Nephron (organoid): ENCODE results near the gene SERTM2.
A peak's percentile ranks its signal among the peaks of the same experiment; 100 is the strongest.

Source experiments
- H3K27ac Mint-ChIP-seq, 3 experiments: 2 replicates each; pipeline ENCODE4 v1.8.0; 2020; ENCODE audit warnings: mixed read lengths in 3 of 3, mild to moderate bottlenecking in 2 of 3, moderate library complexity in 1 of 3
- H3K27me3 Mint-ChIP-seq: 2 replicates; pipeline ENCODE4 v1.8.0; 2021; ENCODE audit warnings: low read depth, mild to moderate bottlenecking, moderate library complexity, mixed read lengths
- H3K36me3 Mint-ChIP-seq: 2 replicates; pipeline ENCODE4 v1.8.0; 2020; ENCODE audit warnings: low read depth, mixed read lengths
- H3K4me1 Mint-ChIP-seq: 2 replicates; pipeline ENCODE4 v1.8.0; 2020; ENCODE audit warnings: mixed read lengths
- H3K4me3 Mint-ChIP-seq, 3 experiments: 2 replicates each; pipeline ENCODE4 v1.8.0; 2020; ENCODE audit warnings: mild to moderate bottlenecking in 3 of 3, mixed read lengths in 3 of 3, moderate library complexity in 2 of 3
- H3K9me3 Mint-ChIP-seq: 2 replicates; pipeline ENCODE4 v1.8.0; 2020; ENCODE audit warnings: mixed read lengths
- TF ChIP-seq, protein P1 (sequence below), 3 experiments: fragments of 200-600 bp; sonication (generic); IDR thresholded peaks; one replicate each; pipeline ENCODE4 v1.5.0; 2021; ENCODE audit warnings: antibody characterized with exemption in 3 of 3; ENCODE audit not compliant: unreplicated experiment in 3 of 3

Gene SERTM2

DNA sequence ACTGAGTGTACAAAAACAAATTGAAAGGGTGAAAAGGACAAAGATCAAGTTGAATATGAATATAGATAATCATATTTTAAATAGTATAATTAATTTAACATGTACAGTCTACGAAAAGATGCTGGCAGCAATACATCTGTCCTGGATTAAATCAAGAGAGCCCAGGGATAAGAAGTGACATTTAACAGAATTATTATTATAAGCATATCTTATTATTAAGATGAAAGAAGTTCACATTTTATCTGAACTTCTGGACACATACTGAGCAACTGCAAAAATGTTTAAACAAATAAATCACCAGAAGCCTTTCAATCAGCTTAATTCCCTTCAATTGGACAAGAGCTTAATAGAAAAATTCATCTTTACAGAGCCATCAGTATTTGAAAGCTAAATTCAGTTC is 50.4 kb downstream of the SERTM2 start:
- H3K27me3 Mint-ChIP-seq, result no peaks in the 10 kb centered on the region
- no peak overlapping the region for H3K27ac Mint-ChIP-seq
- TF ChIP-seq, protein P1, sequence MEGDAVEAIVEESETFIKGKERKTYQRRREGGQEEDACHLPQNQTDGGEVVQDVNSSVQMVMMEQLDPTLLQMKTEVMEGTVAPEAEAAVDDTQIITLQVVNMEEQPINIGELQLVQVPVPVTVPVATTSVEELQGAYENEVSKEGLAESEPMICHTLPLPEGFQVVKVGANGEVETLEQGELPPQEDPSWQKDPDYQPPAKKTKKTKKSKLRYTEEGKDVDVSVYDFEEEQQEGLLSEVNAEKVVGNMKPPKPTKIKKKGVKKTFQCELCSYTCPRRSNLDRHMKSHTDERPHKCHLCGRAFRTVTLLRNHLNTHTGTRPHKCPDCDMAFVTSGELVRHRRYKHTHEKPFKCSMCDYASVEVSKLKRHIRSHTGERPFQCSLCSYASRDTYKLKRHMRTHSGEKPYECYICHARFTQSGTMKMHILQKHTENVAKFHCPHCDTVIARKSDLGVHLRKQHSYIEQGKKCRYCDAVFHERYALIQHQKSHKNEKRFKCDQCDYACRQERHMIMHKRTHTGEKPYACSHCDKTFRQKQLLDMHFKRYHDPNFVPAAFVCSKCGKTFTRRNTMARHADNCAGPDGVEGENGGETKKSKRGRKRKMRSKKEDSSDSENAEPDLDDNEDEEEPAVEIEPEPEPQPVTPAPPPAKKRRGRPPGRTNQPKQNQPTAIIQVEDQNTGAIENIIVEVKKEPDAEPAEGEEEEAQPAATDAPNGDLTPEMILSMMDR (IDR thresholded peaks at IDR 0.05; ENCODE audit: unreplicated experiment in 3 of 3), result no peak
- H3K4me3 Mint-ChIP-seq, result no peak overlapping the region
- H3K4me1 Mint-ChIP-seq, result no peaks in the 10 kb centered on the region
- no peaks in the 10 kb centered on the region for H3K36me3 Mint-ChIP-seq
- peaks cover 3% of the 10 kb centered on the region for H3K9me3 Mint-ChIP-seq

DNA sequence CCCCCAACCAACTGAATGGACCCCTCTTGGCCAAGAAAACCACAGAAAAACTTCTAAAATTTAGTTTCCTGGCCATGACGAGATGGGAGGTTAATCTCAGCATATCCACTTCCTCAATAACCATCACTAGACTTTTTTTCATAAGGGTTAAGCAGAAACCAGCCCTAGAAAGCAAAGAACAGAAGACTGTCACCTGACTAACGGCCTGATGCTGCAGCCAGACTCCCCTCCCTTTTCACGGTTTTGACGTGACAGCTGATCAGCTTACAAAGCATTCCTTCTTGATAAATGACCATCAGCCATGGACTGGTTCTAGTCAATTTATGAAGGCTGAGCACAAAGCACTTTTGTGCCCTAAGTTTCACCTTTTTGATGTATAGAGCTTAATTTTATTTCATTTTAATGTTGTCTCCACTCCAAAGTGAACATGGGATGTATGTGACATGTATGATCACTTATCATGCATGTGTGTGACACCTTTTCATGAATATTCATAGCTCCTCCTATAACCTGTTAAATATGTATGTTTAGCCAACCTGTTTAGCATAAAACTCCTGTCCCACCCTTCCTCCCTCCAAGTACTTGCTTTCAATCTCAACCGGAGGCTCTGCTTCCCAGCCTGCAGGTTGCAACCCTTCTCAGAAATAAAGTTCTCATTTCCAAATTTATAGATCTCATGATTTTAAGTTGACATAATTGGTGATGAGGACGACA is 56.3 kb downstream of the SERTM2 start:
- Mint-ChIP-seq H3K27ac (no peak overlapping the region), H3K4me3 (no peak overlapping the region), H3K4me1 (peaks cover 5% of the 10 kb centered on the region), H3K36me3 (no peaks in the 10 kb centered on the region), H3K27me3 (no peaks in the 10 kb centered on the region), H3K9me3 (peaks cover 3% of the 10 kb centered on the region)
- TF ChIP-seq, protein P1 (IDR thresholded peaks at IDR 0.05; ENCODE audit: unreplicated experiment in 3 of 3), result no peak

DNA sequence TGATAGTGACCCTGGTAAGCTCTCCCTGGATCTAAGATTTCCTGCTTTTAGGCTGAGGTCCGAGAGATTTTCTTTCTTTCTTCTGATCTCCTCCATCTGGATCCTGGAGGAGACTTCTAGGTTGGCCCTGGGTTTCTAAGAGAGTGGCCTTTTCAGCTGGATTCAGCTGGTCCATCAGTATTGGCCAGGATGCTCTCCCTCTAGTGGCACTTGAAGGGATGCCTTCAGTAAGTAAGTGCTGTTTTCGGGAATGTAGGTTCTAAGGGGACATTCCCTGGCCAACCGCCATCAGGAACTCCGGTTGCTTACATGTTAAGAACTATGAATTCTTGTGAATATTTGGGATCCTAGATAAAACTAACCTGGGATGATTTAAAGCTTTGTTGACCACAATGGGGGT is 56.9 kb downstream of the SERTM2 start:
- Mint-ChIP-seq H3K4me1 (peaks cover 5% of the 10 kb centered on the region), H3K27me3 (no peaks in the 10 kb centered on the region), H3K36me3 (no peaks in the 10 kb centered on the region), H3K9me3 (peaks cover 3% of the 10 kb centered on the region), H3K4me3 (no peak overlapping the region), H3K27ac (no peak overlapping the region)
- TF ChIP-seq, protein P1 (IDR thresholded peaks at IDR 0.05; ENCODE audit: unreplicated experiment in 3 of 3), result peak; percentile 31 to 45 (median 44)

DNA sequence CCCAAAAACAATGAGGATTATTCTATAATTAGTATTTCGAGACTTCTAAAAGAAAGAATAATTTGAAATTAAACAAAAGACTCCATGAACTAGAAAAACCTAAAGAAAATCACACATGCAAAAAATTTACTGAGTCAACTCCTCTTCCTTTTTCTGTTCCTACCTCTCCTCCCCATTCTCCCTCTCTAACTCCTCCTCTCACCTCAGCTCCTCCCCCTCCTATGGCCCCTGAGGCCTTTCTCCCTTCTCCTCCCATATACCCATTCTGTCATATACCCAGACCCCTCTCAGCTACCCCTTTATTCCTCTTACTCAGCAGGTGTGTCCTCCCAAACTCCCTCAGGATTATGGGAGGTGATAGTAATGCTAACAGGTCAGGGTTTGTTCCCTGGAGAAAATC is 57.4 kb downstream of the SERTM2 start:
- no peak overlapping the region for H3K27ac Mint-ChIP-seq
- TF ChIP-seq, protein P1 (IDR thresholded peaks at IDR 0.05; ENCODE audit: unreplicated experiment in 3 of 3), result no peak

More for the DNA sequence above, 57.4 kb downstream of the SERTM2 start:
- Mint-ChIP-seq H3K9me3 (peaks cover 3% of the 10 kb centered on the region), H3K27me3 (no peaks in the 10 kb centered on the region), H3K36me3 (no peaks in the 10 kb centered on the region), H3K4me1 (peaks cover 5% of the 10 kb centered on the region), H3K4me3 (no peak overlapping the region)
